ENCODE results near the gene ZNF423. TPM values are rescaled to one million over a fixed set of nuclear protein-coding genes. Genes with fewer than 3 reads are reported as not detected.

ZNF423 gene
- polyA plus RNA-seq, 4 donors = 28.0 to 38.7 (median 29.0) TPM

GRCh38 chr16:49489686-49490320 lies 366.1 kb downstream of the ZNF423 start:
- no peak for DNase-seq (ENCODE audit: low read depth in 4 of 4, low spot score in 3 of 4)

GRCh38 chr16:49488740-49489525 lies 367.0 kb downstream of the ZNF423 start:
- DNase-seq (ENCODE audit: low read depth in 4 of 4, low spot score in 3 of 4) = no peak

- no peak for DNase-seq (ENCODE audit: low read depth in 4 of 4, low spot score in 3 of 4)
These were observed 367.6 kb downstream of the ZNF423 start for GRCh38 chr16:49488336-49488735.

- DNase-seq (ENCODE audit: low read depth in 4 of 4, low spot score in 3 of 4) = no peak
These were observed 368.2 kb downstream of the ZNF423 start for GRCh38 chr16:49487746-49488145.

- DNase-seq (ENCODE audit: low read depth in 4 of 4, low spot score in 3 of 4) = no peak
These were observed 369.5 kb downstream of the ZNF423 start for GRCh38 chr16:49486400-49486799.

GRCh38 chr16:49485663-49486062 lies 370.2 kb downstream of the ZNF423 start:
- no peak for DNase-seq (ENCODE audit: low read depth in 4 of 4, low spot score in 3 of 4)

- DNase-seq (ENCODE audit: low read depth in 4 of 4, low spot score in 3 of 4) = no peak
These were observed 371.0 kb downstream of the ZNF423 start for GRCh38 chr16:49484936-49485335.

- peak in 1 of 4 donors; percentile 48 for DNase-seq (ENCODE audit: low read depth in 4 of 4, low spot score in 3 of 4)
These were observed 371.5 kb downstream of the ZNF423 start for GRCh38 chr16:49484451-49484849.

GRCh38 chr16:49483651-49484450 lies 372.1 kb downstream of the ZNF423 start:
- no peak for DNase-seq (ENCODE audit: low read depth in 4 of 4, low spot score in 3 of 4)

GRCh38 chr16:49483251-49483650 lies 372.7 kb downstream of the ZNF423 start:
- no peak for DNase-seq (ENCODE audit: low read depth in 4 of 4, low spot score in 3 of 4)

- no peak for DNase-seq (ENCODE audit: low read depth in 4 of 4, low spot score in 3 of 4)
These were observed 373.2 kb downstream of the ZNF423 start for GRCh38 chr16:49482690-49483089.

GRCh38 chr16:49478616-49479015 lies 377.3 kb downstream of the ZNF423 start:
- DNase-seq (ENCODE audit: low read depth in 4 of 4, low spot score in 3 of 4) = no peak

GRCh38 chr16:49478107-49478506 lies 377.8 kb downstream of the ZNF423 start:
- DNase-seq (ENCODE audit: low read depth in 4 of 4, low spot score in 3 of 4) = no peak

- DNase-seq (ENCODE audit: low read depth in 4 of 4, low spot score in 3 of 4) = no peak
These were observed 378.5 kb downstream of the ZNF423 start for GRCh38 chr16:49477250-49477895.

GRCh38 chr16:49474741-49475140 lies 381.2 kb downstream of the ZNF423 start:
- DNase-seq (ENCODE audit: low read depth in 4 of 4, low spot score in 3 of 4) = no peak

- DNase-seq (ENCODE audit: low read depth in 4 of 4, low spot score in 3 of 4) = no peak
These were observed 382.1 kb downstream of the ZNF423 start for GRCh38 chr16:49473773-49474172.

- no peak for DNase-seq (ENCODE audit: low read depth in 4 of 4, low spot score in 3 of 4)
These were observed 382.8 kb downstream of the ZNF423 start for GRCh38 chr16:49473131-49473530.

GRCh38 chr16:49472598-49472997 lies 383.3 kb downstream of the ZNF423 start:
- DNase-seq (ENCODE audit: low read depth in 4 of 4, low spot score in 3 of 4) = no peak

- DNase-seq (ENCODE audit: low read depth in 4 of 4, low spot score in 3 of 4) = no peak
These were observed 384.7 kb downstream of the ZNF423 start for GRCh38 chr16:49471038-49471727.

GRCh38 chr16:49470513-49470991 lies 385.4 kb downstream of the ZNF423 start:
- no peak for DNase-seq (ENCODE audit: low read depth in 4 of 4, low spot score in 3 of 4)
